ENCODE data around the gene SELENOW. TPM values are rescaled to one million over a fixed set of nuclear protein-coding genes. Genes with fewer than 3 reads are reported as not detected.

Gene SELENOW
- total and polyA plus RNA-seq, 2 of the 4 experiments (the other 2 are of a cell fraction) = 61.3 to 217 TPM

- H3K4me1 ChIP-seq (ENCODE audit: control insufficient read depth, insufficient read depth, low read length) = peaks cover 2% of the 10 kb centered on the region; the same call in 1 of the 2 replicates
- peaks cover 14% of the 10 kb centered on the region for H3K9me1 ChIP-seq (ENCODE audit: insufficient read depth, low read length)
- H2BK20ac ChIP-seq (ENCODE audit: low read depth, low read length) = no peak overlapping the region
- POLR2A ChIA-PET (ENCODE audit: unreplicated experiment) = no interaction called here
- no peak overlapping the region for H3K23ac ChIP-seq (ENCODE audit: low read depth, low read length)
- intact Hi-C loops (cut with micrococcal nuclease) = no loop called here
- 83% methylated on average over 7 of the region's 9 CpGs; no CpG with 5 or more reads in 1 of the 2 experiments for WGBS, 2 experiments (ENCODE audit: extremely low coverage in 2 of 2, insufficient read length in 1 of 2)
- in situ Hi-C loops (cut with MboI; ENCODE audit: low sequenced_read_pairs) = loop anchor here (10.0 kb wide), 1 partner anchor 347 kb away; no protein-coding TSS in a partner anchor
- no peak overlapping the region for H3K14ac ChIP-seq (replicated peaks; ENCODE audit: low read depth, low read length)
- H2BK5ac ChIP-seq (ENCODE audit: low read depth, low read length, poor library complexity, severe bottlenecking) = no peak overlapping the region
- CTCF ChIA-PET = interaction anchor here (0.9 kb wide), 1 partner anchor 81 kb away, joined by 3 read pairs; no protein-coding TSS in a partner anchor
- H2AK9ac ChIP-seq (replicated peaks; ENCODE audit: low read depth, low read length, poor library complexity) = no peak overlapping the region
- no peak overlapping the region for H3K4me2 ChIP-seq (ENCODE audit: low read depth, low read length)
- H3K79me1 ChIP-seq (ENCODE audit: low read depth in 1 of 2, low read length in 2 of 2) = peaks cover 26 to 44% of the 10 kb centered on the region in 2 experiments
- no peak for DNase-seq
- H3K27ac ChIP-seq (ENCODE audit: insufficient read depth, low read length) = no peak overlapping the region
- peaks cover 44% of the 10 kb centered on the region for H3K36me3 ChIP-seq (ENCODE audit: control insufficient read depth, insufficient read depth, low read length)
- H3K27me3 ChIP-seq (ENCODE audit: control insufficient read depth, insufficient read depth, low read length) = no peaks in the 10 kb centered on the region
- ATAC-seq (ENCODE audit: low read depth) = no peak
- no peak overlapping the region for H2AK5ac ChIP-seq (ENCODE audit: low read depth, low read length)
- H2AFZ ChIP-seq (replicated peaks; ENCODE audit: low read length, poor library complexity) = no peak overlapping the region
- no peak overlapping the region for H4K5ac ChIP-seq (ENCODE audit: low read depth, low read length)
- H3K4ac ChIP-seq (ENCODE audit: low read depth, low read length) = no peak overlapping the region
- peaks cover 30% of the 10 kb centered on the region; the same call in 1 of the 2 replicates for H4K20me1 ChIP-seq (ENCODE audit: insufficient read depth, low read length)
- BruUV-seq (replicated peaks) = no TSS peak
- H2BK15ac ChIP-seq (ENCODE audit: low read depth, low read length) = no peak overlapping the region
- no peak overlapping the region for H4K8ac ChIP-seq (ENCODE audit: low read depth in 2 of 2, low read length in 2 of 2)
- H3K9ac ChIP-seq (ENCODE audit: low read depth, low read length) = no peak overlapping the region
- no peak overlapping the region for H3K4me3 ChIP-seq (ENCODE audit: insufficient read depth, low read depth, low read length)
- TF ChIP-seq MAFK (IDR thresholded peaks at IDR 0.05; ENCODE audit: low read depth, low read length) (no peak), MXI1 (IDR thresholded peaks at IDR 0.05; ENCODE audit: borderline replicate concordance, low read depth, low read length) (no peak), RAD21 (IDR thresholded peaks at IDR 0.05; ENCODE audit: low read length) (no peak), FOS (IDR thresholded peaks at IDR 0.05; ENCODE audit: low read depth, low read length) (no peak), CEBPB (IDR thresholded peaks at IDR 0.05; ENCODE audit: low read depth, low read length) (no peak), MAZ (IDR thresholded peaks at IDR 0.05; ENCODE audit: borderline replicate concordance, low read depth, low read length) (no peak), BHLHE40 (IDR thresholded peaks at IDR 0.05; ENCODE audit: low read depth, low read length) (no peak), CHD1 (IDR thresholded peaks at IDR 0.05; ENCODE audit: low read depth, low read length) (no peak), ELK1 (IDR thresholded peaks at IDR 0.05; ENCODE audit: borderline replicate concordance, low read depth, low read length) (no peak)
- TF ChIP-seq, protein P1, sequence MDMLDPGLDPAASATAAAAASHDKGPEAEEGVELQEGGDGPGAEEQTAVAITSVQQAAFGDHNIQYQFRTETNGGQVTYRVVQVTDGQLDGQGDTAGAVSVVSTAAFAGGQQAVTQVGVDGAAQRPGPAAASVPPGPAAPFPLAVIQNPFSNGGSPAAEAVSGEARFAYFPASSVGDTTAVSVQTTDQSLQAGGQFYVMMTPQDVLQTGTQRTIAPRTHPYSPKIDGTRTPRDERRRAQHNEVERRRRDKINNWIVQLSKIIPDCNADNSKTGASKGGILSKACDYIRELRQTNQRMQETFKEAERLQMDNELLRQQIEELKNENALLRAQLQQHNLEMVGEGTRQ (IDR thresholded peaks at IDR 0.05; ENCODE audit: low read depth, low read length) = no peak
- no peak overlapping the region for H4K91ac ChIP-seq (ENCODE audit: insufficient read depth, low read depth, low read length)
- no peak overlapping the region for H3K18ac ChIP-seq (ENCODE audit: low read depth, low read length)
- H3K9me3 ChIP-seq (ENCODE audit: control insufficient read depth, insufficient read depth, low read length) = no peaks in the 10 kb centered on the region
- dilution Hi-C loops (cut with HindIII; ENCODE audit: low sequenced_read_pairs, unreplicated experiment) = no loop called here
- no peak overlapping the region for H3K56ac ChIP-seq (ENCODE audit: extremely low read depth, insufficient read depth, low read length)
- H2BK120ac ChIP-seq (ENCODE audit: low read depth, low read length) = no peak overlapping the region
Observed at GRCh38 chr19:47781590-47782262, 3.2 kb downstream of the SELENOW start.

Measured in IMR-90 (cell line).